ENCODE measurements around the gene INPP5E.
A peak's percentile ranks its signal among the peaks of the same experiment; 100 is the strongest.

INPP5E gene, protein sequence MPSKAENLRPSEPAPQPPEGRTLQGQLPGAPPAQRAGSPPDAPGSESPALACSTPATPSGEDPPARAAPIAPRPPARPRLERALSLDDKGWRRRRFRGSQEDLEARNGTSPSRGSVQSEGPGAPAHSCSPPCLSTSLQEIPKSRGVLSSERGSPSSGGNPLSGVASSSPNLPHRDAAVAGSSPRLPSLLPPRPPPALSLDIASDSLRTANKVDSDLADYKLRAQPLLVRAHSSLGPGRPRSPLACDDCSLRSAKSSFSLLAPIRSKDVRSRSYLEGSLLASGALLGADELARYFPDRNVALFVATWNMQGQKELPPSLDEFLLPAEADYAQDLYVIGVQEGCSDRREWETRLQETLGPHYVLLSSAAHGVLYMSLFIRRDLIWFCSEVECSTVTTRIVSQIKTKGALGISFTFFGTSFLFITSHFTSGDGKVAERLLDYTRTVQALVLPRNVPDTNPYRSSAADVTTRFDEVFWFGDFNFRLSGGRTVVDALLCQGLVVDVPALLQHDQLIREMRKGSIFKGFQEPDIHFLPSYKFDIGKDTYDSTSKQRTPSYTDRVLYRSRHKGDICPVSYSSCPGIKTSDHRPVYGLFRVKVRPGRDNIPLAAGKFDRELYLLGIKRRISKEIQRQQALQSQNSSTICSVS

DNA sequence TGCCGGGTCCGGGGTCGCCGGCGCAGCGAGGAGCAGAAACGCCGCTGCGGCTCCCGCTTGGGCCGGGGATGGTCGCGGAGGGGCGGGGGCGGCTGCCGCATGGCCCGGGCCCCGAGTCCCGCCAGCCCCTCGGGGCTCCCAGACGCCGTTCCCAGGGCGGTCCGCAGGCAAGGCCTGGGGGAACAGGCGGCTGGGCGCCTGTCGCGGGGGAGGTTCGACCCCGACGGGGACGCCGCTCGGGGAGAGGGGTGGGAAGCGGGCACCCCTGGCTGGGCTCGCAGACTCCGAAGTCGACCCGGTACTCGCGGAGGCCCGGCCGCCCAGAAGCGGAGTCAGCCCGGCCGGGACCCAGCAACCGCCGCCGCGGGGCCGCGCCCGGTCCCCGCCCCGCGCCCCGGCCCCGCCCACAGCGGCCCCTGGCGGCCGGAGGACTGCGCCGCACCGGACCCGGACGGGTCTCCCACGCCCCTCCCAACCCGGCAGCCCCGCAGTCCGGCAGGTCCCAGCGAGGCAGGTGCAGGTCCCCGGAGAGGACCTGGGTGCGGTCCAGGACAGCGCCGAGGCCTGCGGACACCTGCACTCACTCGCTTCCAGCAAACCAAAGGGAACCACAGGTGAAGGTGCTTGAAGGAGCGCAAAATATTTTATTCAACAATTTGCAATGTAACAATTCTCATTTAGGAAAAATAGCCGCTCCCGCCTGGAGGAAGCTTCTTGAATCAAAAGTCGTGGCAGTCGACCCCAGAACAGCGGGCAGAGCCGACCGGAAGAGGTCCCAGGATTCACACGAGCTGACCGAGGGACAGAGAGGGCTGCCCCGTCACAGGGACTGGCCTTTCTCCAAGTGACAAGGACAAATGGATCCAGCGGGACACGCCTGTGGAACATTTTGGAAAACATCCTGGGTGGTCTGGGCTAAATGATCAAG, at the start of gene INPP5E:
INPP5E (minus strand) TSS at position 365 of the 928 bp plus-strand sequence. CDS start 426 bp downstream, outside the sequence.
- Histone ChIP-seq H3K4me1 (ENCODE audit: control insufficient read depth, insufficient read depth, low read length) (peaks cover 7% of the 10 kb centered on the region; the same call in 1 of the 2 replicates), H3K36me3 (ENCODE audit: control insufficient read depth, insufficient read depth, low read length) (peaks cover 64% of the 10 kb centered on the region), H3K9ac (ENCODE audit: low read length) (peak within 1 kb of the TSS; percentile 87), H3K27ac (ENCODE audit: low read depth, low read length) (peak within 1 kb of the TSS; percentile 83; the same call in 1 of the 2 replicates), H3K27me3 (ENCODE audit: control insufficient read depth, insufficient read depth, low read length) (no peaks in the 10 kb centered on the region), H3K9me3 (ENCODE audit: control insufficient read depth, insufficient read depth, low read depth, low read length) (no peaks in the 10 kb centered on the region), H3K4me3 (ENCODE audit: low read depth, low read length) (peak within 1 kb of the TSS; percentile 80)

DNA sequence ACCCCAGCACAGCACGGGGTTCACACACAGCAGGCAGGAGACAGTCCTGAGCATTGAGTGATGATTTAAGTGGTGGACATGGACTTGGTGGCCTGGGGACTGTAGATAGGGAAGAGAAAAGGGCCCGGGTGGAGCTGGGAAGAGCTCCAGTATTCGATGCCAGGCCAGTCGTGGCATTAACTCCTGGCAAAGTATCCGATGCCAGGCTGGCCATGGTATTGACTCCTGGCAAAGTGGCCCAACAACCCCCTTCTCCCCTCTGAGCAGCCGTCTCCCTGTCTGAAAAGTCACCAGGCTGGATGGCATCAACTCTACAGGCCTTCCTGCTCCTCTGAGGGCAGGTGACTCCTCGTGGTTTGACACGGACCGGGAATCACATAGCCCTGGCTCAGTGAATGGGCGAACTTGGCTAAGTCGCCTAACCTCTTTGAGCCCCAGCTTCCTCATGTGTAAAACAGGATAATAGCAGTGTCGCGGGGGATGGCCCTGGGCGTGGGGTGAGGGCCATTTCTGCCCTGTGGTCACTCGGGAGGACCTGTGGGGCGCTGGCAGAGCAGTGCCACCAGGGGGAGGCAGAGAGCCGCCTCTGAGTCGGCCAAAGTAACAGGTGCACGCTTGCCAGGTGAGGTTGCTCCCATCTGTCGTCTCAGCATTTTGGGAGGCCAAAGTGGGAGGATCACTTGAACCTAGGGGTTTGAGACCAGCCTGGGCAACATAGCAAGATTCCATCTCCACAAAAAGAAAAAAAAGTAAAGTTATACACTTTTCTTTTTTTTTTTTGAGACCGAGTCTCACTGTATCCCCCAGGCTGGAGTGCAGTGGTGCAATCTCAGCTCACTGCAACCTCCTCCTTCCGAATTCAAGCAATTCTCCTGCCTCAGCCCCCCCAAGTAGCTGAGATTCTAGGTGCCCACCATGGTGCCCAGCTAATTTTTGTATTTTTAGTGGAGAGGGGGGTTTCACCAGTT, 48.9 kb upstream of the INPP5E start:
- Histone ChIP-seq H3K4me3 (ENCODE audit: low read depth, low read length) (no peak overlapping the region), H3K9ac (ENCODE audit: low read length) (no peak overlapping the region), H3K27ac (ENCODE audit: low read depth, low read length) (no peak overlapping the region), H3K27me3 (ENCODE audit: control insufficient read depth, insufficient read depth, low read length) (no peaks in the 10 kb centered on the region), H3K36me3 (ENCODE audit: control insufficient read depth, insufficient read depth, low read length) (no peaks in the 10 kb centered on the region), H3K9me3 (ENCODE audit: control insufficient read depth, insufficient read depth, low read depth, low read length) (no peaks in the 10 kb centered on the region), H3K4me1 (ENCODE audit: control insufficient read depth, insufficient read depth, low read length) (0 out of 2 replicates have a peak, but pooled peaks cover 7% of the 10 kb centered on the region)

DNA sequence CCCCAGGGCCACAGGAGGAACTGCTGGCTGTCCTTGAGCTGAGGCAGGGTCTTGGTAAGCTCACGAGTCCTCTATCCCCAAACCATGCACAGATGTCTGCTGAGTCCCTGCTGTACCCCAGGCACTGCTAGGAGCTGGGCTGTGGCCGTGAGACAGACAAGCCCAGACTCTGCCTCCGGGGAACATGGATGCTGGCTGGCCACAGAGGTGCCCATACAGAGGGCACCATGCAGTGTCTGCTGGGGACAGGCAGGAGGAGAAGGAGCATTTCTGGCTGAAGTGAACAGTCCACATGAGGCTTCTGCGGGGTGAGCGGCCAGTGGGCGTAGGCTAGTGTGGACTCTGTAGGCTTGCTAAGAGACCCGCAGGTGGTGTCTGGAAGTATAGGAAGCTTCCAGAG, 48.0 kb upstream of the INPP5E start:
- Histone ChIP-seq H3K4me3 (ENCODE audit: low read depth, low read length) (no peak overlapping the region), H3K36me3 (ENCODE audit: control insufficient read depth, insufficient read depth, low read length) (no peaks in the 10 kb centered on the region), H3K27ac (ENCODE audit: low read depth, low read length) (no peak overlapping the region), H3K4me1 (ENCODE audit: control insufficient read depth, insufficient read depth, low read length) (0 out of 2 replicates have a peak, but pooled peaks cover 7% of the 10 kb centered on the region), H3K9me3 (ENCODE audit: control insufficient read depth, insufficient read depth, low read depth, low read length) (no peaks in the 10 kb centered on the region), H3K27me3 (ENCODE audit: control insufficient read depth, insufficient read depth, low read length) (no peaks in the 10 kb centered on the region), H3K9ac (ENCODE audit: low read length) (no peak overlapping the region)

DNA sequence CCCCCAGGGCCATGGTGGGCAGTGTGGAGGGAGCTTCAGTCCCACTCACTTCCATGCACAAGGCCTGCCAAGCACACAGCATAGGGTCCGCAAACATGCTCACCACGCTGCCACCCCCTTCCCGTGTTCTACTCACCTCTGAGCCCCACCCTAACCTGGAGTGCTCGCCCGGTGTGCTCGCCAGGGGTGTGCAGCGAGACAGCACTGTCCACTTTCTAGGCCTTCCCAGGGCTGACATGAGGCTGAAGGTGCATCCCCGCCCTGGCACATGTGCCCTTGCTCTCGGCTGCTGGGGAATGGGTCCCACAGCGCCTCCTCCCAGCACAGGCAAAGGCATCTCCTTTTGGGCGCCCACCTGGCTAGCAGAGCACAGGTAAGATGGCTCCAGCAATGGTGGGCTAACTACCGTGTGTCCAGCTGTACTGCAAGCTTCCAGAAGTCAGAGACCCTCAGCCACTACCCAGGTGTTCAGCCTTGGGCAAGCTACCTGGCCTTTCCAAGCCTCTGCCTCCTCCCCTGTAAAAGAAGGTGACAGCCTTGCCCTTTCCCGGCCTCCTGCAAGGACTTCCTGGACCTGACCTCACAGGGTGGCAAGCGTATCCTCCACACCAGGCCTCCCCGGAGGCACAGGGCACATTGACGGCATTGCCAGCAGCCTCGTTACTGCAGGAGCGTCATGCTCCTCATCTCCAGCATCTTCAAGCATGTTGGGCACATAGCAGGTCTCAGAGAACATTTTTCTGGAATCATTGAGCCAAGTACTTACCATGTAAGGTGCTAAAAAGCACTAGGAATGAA, 47.4 kb upstream of the INPP5E start:
- Histone ChIP-seq H3K27me3 (ENCODE audit: control insufficient read depth, insufficient read depth, low read length) (no peaks in the 10 kb centered on the region), H3K4me3 (ENCODE audit: low read depth, low read length) (no peak overlapping the region), H3K9ac (ENCODE audit: low read length) (no peak overlapping the region), H3K27ac (ENCODE audit: low read depth, low read length) (no peak overlapping the region), H3K36me3 (ENCODE audit: control insufficient read depth, insufficient read depth, low read length) (no peaks in the 10 kb centered on the region), H3K4me1 (ENCODE audit: control insufficient read depth, insufficient read depth, low read length) (0 out of 2 replicates have a peak, but pooled peaks cover 7% of the 10 kb centered on the region), H3K9me3 (ENCODE audit: control insufficient read depth, insufficient read depth, low read depth, low read length) (no peaks in the 10 kb centered on the region)

DNA sequence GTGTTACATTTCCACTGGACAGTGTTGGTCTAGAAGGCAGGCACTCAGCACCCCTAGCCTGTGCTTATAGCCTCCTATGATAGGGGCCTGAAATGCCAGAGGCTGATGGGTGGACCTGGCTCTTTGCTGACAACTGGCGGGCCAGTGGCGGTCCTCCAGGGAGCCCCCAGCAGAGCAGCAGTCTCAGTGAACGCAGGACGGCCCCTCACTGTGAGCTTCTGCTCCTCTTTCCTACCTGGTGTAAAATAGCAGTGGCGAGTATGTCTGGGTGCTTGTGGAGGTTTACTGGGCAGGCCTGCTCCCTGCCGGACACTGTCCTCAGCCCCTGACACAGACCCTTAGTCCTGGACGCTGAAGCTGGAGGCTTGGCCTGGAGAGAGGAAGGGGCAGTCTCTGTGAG, 46.5 kb upstream of the INPP5E start:
- Histone ChIP-seq H3K36me3 (ENCODE audit: control insufficient read depth, insufficient read depth, low read length) (no peaks in the 10 kb centered on the region), H3K4me1 (ENCODE audit: control insufficient read depth, insufficient read depth, low read length) (peaks cover 12% of the 10 kb centered on the region), H3K4me3 (ENCODE audit: low read depth, low read length) (no peak overlapping the region), H3K27me3 (ENCODE audit: control insufficient read depth, insufficient read depth, low read length) (no peaks in the 10 kb centered on the region), H3K9ac (ENCODE audit: low read length) (no peak overlapping the region), H3K27ac (ENCODE audit: low read depth, low read length) (no peak overlapping the region), H3K9me3 (ENCODE audit: control insufficient read depth, insufficient read depth, low read depth, low read length) (no peaks in the 10 kb centered on the region)

DNA sequence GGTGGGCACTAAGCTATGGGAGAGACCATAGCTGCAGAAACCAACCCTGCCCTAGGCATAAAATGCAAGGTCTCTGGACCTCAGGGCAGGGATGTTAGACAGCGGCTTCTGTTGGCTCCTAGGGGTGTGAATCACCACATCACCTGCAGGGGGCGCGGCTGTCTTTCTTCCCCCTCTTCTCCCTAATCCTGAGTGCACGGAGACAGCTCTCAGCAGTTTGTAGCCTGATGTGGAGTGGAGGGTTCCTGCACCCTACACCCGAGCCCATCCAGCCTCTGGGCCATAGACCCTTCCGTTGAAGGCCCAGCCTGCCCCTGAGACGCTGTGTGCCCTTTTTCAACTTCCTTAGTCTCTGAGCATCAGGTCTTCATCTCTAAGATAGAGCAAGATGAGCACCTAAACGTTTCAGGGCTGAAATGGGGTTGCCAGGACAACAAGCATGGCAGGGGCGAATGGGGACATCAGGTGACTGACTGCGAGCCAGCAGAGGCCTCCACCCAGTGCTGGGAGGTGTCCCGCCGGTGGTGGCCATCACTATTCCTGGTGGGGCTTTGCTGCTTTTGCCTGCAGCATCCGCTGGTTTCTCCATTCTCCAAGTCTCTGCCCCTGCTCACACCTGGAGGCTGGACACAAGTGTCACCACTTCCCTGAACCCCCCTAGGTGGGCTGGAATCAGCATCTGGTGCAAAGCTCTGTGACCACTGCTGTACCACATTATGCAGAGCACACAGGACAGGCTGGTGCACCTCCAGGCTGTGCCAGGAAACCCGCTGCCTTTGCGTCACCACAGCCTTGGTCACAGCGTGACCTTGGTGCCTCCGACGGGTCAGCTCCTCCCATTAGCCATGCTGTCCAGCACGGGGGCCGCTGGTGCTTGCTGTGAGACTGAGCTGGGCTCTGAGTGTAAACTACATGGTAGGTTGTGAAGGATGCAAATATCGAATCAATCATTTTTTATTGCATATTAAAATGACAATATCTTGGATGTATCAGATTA, 45.7 kb upstream of the INPP5E start:
- Histone ChIP-seq H3K4me3 (ENCODE audit: low read depth, low read length) (no peak overlapping the region), H3K4me1 (ENCODE audit: control insufficient read depth, insufficient read depth, low read length) (peaks cover 12% of the 10 kb centered on the region), H3K27me3 (ENCODE audit: control insufficient read depth, insufficient read depth, low read length) (no peaks in the 10 kb centered on the region), H3K36me3 (ENCODE audit: control insufficient read depth, insufficient read depth, low read length) (no peaks in the 10 kb centered on the region), H3K9me3 (ENCODE audit: control insufficient read depth, insufficient read depth, low read depth, low read length) (no peaks in the 10 kb centered on the region), H3K9ac (ENCODE audit: low read length) (no peak overlapping the region), H3K27ac (ENCODE audit: low read depth, low read length) (no peak overlapping the region)

DNA sequence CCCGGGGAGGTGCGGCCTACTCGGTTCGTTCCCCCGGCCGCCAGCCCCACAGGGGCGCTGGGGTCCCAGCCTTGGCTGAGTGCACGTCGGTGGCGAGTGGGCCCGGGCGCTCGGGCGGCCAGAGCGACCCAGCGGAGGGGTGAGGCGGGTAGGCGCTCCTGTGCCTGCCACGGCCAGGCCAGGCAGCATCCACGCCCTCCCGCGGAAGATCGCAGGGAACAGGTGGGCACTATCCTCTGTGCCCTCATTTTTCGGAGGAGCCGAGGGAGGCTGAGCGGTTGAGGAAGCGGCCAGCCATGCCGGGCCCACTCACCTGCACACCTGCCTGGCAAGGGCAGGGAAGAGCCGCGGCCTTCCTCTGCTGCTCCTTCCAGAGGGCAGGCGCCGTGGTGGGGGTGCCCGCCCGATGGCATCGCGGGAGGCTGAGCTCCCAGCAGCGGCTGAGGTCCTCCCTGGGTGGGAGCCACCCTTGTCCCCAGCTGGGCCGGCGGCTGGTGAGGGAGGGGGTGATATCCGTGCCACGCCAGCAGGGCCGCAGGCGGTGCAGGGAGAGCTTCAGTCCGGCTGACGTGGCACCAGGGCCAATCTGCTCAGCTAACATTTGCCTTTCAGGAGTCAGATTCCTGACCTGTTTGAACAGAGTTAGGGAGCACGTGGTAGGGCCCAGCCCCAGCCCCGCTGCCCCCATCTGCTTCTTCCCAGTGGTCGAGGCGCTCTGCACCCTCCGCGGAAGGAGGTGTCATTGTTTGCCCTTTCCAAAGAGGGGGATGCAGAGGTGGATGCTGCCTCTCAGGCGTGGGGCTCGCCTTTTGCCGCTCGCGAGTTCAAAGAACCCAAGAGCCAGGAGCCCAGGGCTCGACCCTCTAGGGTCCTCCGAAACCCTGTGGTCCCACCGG, 44.8 kb upstream of the INPP5E start:
- peaks cover 12% of the 10 kb centered on the region for H3K4me1 ChIP-seq (ENCODE audit: control insufficient read depth, insufficient read depth, low read length)
- peak overlapping the region; percentile 51 for H3K9ac ChIP-seq (ENCODE audit: low read length)
- no peaks in the 10 kb centered on the region for H3K27me3 ChIP-seq (ENCODE audit: control insufficient read depth, insufficient read depth, low read length)
- peak overlapping the region; percentile 93 for H3K4me3 ChIP-seq (ENCODE audit: low read depth, low read length)
- no peaks in the 10 kb centered on the region for H3K9me3 ChIP-seq (ENCODE audit: control insufficient read depth, insufficient read depth, low read depth, low read length)
- H3K27ac ChIP-seq (ENCODE audit: low read depth, low read length), result no peak overlapping the region
- peaks cover 8% of the 10 kb centered on the region for H3K36me3 ChIP-seq (ENCODE audit: control insufficient read depth, insufficient read depth, low read length)

DNA sequence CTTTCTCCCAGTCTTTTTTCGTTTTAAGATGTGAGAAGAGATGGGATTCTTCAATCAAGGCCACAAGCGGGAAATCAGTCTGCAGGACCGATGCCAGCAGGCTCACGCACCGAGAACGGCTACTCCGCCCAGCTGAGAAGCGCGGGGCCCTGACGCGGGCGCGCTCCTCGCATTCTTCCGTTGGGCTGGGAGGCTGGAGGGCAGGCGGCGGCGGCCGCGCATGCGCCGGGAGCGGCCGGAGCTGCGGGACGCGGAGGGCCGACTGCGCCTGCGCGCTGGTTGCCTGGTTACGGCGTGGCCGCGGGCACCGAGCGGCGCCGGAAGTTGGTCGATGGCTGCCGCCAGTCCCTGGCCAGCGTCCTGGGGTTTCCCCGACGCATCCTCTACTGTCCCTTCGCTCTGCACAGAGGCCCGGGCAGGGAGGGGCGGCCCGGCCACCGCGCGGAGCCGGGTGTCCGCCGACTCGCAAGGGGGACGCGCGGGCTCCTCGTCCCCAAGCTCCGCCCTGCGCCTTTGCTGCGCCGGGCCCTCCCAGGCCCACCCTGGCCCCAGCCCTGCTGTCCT, 44.0 kb upstream of the INPP5E start:
- peak overlapping the region; percentile 93 for H3K4me3 ChIP-seq (ENCODE audit: low read depth, low read length)
- peak overlapping the region; percentile 98 for H3K27ac ChIP-seq (ENCODE audit: low read depth, low read length)
- H3K27me3 ChIP-seq (ENCODE audit: control insufficient read depth, insufficient read depth, low read length), result no peaks in the 10 kb centered on the region
- peaks cover 8% of the 10 kb centered on the region for H3K36me3 ChIP-seq (ENCODE audit: control insufficient read depth, insufficient read depth, low read length)
- H3K9ac ChIP-seq (ENCODE audit: low read length), result peak overlapping the region; percentile 98
- no peaks in the 10 kb centered on the region for H3K9me3 ChIP-seq (ENCODE audit: control insufficient read depth, insufficient read depth, low read depth, low read length)
- H3K4me1 ChIP-seq (ENCODE audit: control insufficient read depth, insufficient read depth, low read length), result peaks cover 12% of the 10 kb centered on the region
